ENCODE measurements around the gene OTOL1.
"Not testable (repeated sequence)": the region's sequence is repeated elsewhere in the genome, so short reads cannot be mapped to it uniquely, and the experiment has no call there.

Gene OTOL1

DNA sequence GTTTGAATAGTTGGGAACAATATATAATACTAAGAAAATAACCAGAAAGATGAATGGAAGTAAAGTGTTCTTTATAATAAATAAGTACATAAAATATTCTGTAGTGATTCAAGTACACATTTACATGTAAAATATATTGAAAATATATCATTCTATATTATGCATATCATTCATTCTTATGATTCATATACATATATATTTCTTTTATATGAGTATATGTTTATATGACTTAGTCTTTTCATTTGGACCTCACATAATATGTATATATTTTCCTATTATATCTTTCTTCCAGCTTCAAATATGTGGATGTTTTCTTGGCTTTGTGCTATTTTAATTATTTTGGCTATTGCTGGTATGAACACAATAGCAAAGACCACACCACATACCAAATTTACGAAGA lies at the start of gene OTOL1:
TSS of gene OTOL1 (plus strand) at position 301 of the 400 bp plus-strand sequence. CDS start at position 301, 0 bp downstream.
- DNase-seq, result no peak

- no peak for DNase-seq
Observed at GRCh38 chr3:161449785-161450184, 46.8 kb upstream of the OTOL1 start.

- DNase-seq, result no peak
Observed at GRCh38 chr3:161452179-161452578, 44.4 kb upstream of the OTOL1 start.

- DNase-seq, result no peak
Observed at GRCh38 chr3:161454615-161455014, 42.0 kb upstream of the OTOL1 start.

- DNase-seq, result no peak
Observed at GRCh38 chr3:161455962-161456361, 40.6 kb upstream of the OTOL1 start.

DNA sequence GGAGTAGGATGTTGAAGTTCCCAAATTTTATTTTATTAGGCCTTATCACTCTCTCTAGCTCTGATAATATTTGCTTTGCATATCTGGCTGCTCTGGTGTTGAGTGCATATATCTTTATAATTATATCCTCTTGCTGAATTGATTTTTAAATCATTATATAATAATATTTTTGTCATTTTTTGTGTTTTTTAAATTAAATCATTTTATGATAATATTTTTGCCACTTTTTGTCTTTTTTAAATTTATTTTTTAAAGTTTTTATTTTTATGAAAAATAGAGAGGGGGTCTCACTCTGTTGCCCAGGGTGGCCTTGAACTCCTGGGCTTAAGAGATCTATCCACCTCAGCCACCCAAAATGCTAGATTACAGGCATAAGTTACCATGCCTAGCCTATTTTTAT lies 34.5 kb upstream of the OTOL1 start:
- no peak for DNase-seq

- no peak for DNase-seq
Observed at GRCh38 chr3:161471211-161471610, 25.4 kb upstream of the OTOL1 start.

DNA sequence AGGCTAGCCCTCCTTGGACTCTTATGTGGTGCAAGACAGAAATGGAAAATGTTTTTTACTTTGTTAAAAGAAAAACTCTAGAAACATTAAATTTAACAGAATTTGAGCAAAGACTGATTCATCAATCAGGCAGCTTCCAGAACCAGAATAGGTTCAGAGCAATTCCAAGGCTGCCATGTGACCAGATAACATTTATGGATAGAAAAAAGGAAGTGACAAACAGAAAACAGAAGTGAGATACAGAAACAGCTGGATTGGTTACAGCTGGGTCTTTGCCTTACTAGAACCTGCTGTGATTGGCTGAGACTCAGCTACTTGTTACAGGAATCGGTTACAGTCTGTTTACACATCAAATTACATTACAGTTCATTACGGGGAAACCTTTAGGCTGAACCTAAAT lies 22.5 kb upstream of the OTOL1 start:
- no peak for DNase-seq

- DNase-seq, result no peak
Observed at GRCh38 chr3:161474741-161475140, 21.9 kb upstream of the OTOL1 start.

DNA sequence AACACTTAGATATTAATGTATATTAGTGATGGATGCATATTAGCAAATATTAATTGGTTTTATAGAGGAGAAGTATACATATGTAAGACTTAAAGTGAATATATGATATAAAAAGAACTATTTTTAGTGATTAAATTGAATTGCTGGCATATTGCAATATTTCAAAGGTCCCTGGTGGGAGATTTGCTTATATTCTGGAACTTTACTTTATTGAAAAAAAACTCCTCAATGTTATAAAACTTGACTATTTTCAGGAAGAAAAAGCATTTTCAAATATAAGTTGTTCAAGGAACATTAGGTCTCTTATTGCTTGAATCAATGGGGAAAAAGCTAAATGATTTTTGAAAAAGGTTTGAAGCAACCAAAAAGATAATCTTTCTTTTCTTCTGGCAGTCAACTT lies 21.4 kb upstream of the OTOL1 start:
- DNase-seq, result no peak

GRCh38 chr3:161475905-161476304 lies 20.7 kb upstream of the OTOL1 start:
- no peak for DNase-seq

GRCh38 chr3:161484226-161484625 lies 12.4 kb upstream of the OTOL1 start:
- DNase-seq, result no peak

DNA sequence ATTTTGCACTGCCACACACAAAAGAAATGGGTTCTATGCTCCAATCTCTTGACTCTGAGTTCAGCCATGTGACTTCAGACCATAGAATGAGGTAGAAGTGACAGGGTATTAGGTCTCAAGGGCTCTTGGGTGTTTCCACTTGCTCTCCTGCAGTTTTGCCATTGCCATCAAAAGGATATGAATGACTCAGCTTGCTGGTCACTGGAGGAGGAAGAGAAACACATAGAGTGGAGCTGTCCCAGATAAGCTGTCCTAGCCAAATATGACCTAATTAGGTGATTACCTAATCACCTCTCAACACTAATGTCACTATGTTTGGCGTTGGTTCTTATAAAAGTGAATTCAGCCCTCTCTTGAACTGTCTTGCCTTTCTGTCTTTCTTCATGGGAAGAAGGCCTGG lies 8.3 kb upstream of the OTOL1 start:
- not testable (repeated sequence) for DNase-seq

DNA sequence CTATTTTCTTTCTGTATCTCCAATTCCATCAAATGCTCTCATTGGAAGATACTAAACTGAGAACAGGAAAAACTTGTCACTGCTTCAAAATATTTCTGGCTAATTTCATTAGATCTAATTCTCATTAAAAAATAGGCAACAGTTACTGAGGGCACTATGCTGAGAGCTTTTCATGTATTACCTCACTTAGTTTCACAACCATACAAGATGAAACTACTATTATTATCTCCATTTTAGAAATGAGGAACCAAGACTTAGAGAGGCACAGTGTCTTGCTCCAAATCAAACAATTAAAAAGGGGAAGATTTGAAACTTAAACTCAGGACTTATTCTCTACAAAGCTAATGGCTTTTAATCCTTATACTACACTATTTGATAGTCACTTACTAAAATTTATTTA lies 7.2 kb upstream of the OTOL1 start:
- peak; percentile 20 for DNase-seq

- not testable (repeated sequence) for DNase-seq
Observed at GRCh38 chr3:161490845-161491244, 5.8 kb upstream of the OTOL1 start.

- no peak for DNase-seq
Observed at GRCh38 chr3:161498259-161498921, 1.8 kb downstream of the OTOL1 start.

DNA sequence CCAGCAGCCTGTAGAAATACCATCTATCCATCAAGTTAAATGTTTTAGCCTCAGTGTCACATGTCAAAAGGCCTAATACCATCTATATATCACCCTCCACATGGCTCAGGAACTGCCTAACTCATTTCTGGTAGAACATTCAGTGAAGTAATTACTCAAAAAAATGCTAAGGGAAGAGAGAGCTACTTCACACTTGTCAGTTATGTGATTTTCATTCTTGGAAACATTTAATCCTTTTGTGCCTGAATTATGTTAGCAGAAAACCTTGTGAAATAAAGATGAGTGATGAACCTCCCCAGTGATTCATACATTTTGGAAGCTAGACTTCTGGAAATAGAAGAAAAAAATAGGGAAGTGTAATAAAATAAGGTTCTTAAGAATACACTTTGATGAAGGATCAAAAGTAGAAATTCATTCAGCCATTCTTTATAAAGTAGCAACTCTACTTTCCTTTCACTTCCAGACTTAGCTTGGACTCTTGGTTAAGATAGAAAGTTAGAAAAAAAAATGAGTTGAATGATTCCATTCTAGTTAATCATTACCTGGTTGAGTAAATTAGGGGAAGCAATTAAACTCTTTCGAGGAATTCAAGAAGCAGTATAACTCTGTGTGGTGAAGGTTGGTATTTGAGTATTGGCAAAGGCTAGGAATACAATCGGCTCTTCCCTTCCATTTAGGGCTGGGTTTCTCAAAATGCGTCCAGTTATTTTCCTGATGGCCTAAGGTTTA lies 3.6 kb downstream of the OTOL1 start:
- no peak for DNase-seq

GRCh38 chr3:161503271-161503670 lies 6.7 kb downstream of the OTOL1 start:
- no peak for DNase-seq

DNA sequence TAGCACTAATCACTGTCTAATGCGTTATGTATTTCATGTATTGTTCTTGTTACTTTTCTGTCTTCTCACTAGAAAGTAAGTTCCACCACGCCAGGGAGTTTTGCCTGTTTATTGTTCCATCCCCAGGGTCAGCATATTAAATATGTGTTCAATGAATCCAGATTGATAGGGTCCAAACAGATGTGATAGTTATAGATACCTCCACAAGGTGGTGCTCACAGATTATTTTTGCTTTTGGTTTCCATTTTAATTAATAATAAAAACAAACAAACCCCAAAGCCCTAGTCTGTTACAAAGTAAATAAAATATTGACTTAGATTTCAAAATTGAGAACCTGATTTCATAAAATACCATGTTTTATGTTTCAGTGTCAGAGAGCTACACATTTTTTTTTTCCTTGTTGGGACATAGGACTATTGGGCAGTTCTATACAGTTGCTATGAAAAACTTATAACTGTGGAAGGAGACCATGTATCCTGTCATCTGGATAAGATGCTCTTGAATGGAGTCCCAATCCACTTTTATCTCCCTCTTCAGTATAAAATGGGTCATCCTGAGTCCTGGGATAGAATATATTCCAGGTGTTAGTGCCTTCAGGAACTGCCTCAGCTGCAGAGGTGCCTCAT lies 12.4 kb downstream of the OTOL1 start:
- peak; percentile 35 for DNase-seq

GRCh38 chr3:161510510-161511260 lies 14.1 kb downstream of the OTOL1 start:
- no peak for DNase-seq

- DNase-seq, result no peak
Observed at GRCh38 chr3:161523916-161524315, 27.3 kb downstream of the OTOL1 start.

DNA sequence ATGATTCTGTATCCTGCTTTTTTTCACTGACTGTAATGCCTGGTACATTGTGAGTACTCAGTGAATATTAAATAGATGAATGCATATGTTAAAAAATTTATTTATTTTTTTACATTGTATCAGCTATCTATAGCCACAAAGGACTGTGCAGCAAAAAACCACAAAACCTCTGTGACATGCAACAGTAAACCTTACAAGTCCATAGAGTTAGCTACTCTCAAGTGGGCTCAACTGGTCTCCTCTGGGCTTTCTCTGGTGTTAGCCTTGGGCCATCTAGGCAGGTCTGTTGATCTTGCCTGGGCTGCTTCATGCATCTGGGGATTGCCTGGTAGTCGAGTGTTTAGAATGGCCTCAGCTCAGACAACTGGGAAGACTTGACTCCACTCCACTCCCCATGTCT lies 35.3 kb downstream of the OTOL1 start:
- DNase-seq, result no peak

DNA sequence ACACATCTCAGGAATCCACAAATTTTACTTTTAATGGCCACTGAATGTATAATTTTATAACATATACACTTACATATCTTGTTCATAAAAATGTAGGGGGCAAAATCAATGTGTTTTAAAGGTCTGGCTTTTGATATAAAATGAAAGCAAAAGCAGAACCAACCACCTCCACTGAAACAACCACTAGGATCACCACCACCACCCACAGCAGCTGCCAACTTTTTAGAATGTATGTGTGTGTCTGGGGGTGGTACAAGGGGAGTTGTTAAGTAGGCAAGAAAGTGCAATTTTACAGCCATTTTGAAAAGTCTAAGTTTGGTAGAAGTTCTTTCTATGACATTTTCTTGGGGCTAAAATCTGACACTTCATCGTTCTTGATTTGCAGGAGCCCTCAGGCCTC lies 44.0 kb downstream of the OTOL1 start:
- DNase-seq, result no peak
